ENCODE measurements around the gene NPTXR.

DNA sequence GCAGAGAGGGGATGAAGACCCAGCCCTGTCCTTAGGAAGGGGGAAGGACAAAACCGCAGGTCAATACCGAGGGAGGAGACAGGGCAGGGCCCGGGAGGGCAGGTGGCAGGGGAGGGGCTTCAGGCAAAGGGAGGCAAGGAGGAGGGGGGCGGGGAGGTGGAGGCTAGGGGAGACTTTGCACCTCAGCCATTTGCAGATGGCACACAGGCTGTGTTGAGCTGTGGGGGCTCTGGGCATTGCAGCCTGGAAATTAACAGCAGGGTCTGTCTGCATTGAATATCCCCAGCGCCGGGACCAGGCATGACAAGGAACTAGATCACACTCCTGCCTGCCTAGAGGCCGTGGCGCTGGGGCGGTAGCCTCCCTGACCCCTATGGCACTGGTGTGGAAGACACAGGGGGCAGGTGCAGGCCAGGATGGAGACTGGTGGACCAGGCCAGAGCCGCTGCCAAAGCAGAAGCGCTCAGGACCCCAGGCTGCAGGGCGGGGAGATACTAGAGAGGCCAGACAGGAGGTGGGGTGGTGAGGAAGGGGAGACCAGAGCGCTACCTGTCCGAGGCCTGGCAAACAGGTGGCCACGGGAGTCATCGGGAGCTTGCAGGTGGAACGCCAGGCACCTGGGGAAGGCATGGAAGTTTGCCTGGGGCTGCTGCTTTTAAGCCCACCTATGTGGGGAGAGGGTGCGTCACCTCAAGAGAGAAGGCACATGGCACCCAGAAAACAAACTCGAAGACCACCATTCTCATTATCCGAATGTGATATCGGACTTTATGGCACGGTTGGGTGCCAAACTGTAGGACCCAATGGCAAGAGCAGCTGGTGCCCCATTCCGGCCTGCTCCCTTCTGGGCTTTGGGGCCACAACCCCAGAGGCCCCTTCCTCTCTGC, 16.7 kb upstream of the NPTXR start:
- TF ChIP-seq, protein P1, sequence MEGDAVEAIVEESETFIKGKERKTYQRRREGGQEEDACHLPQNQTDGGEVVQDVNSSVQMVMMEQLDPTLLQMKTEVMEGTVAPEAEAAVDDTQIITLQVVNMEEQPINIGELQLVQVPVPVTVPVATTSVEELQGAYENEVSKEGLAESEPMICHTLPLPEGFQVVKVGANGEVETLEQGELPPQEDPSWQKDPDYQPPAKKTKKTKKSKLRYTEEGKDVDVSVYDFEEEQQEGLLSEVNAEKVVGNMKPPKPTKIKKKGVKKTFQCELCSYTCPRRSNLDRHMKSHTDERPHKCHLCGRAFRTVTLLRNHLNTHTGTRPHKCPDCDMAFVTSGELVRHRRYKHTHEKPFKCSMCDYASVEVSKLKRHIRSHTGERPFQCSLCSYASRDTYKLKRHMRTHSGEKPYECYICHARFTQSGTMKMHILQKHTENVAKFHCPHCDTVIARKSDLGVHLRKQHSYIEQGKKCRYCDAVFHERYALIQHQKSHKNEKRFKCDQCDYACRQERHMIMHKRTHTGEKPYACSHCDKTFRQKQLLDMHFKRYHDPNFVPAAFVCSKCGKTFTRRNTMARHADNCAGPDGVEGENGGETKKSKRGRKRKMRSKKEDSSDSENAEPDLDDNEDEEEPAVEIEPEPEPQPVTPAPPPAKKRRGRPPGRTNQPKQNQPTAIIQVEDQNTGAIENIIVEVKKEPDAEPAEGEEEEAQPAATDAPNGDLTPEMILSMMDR (IDR thresholded peaks at IDR 0.05 in 8 of 11, conservative IDR thresholded peaks at IDR 0.05 in 3 of 11) = no peak
- peak in 2 of 3 donors; percentile 34 to 68 for TF ChIP-seq POLR2AphosphoS5 (IDR thresholded peaks at IDR 0.05)
- no peak for TF ChIP-seq POLR2A (IDR thresholded peaks at IDR 0.05)

All from spleen (tissue), 7 donors.